Measurements from ENCODE around the gene C15orf61.

- TF ChIP-seq CTCF (IDR thresholded peaks at IDR 0.05) (no peak), POLR2AphosphoS5 (IDR thresholded peaks at IDR 0.05) (no peak), POLR2A (IDR thresholded peaks at IDR 0.05) (no peak)
Measured at GRCh38 chr15:67578020-67578600, 57.2 kb downstream of the C15orf61 start.
